Skin of body (tissue), 2 donors: ENCODE data around the gene SAFB. TPM values are rescaled to one million over a fixed set of nuclear protein-coding genes. Genes with fewer than 3 reads are reported as not detected.

Experiments used
- DNase-seq: peaks from one replicate; lab custom pipeline; 2025; lab: John Stamatoyannopoulos, UW
- total RNA-seq: library from RNA; depleted of rRNA; stranded (reverse); fragments of >200 nt; gene quantifications from one replicate; pipeline ENCODE4 v1.2.3, GENCODE V29; 2014

SAFB gene
- total RNA-seq: 106 TPM

DNA sequence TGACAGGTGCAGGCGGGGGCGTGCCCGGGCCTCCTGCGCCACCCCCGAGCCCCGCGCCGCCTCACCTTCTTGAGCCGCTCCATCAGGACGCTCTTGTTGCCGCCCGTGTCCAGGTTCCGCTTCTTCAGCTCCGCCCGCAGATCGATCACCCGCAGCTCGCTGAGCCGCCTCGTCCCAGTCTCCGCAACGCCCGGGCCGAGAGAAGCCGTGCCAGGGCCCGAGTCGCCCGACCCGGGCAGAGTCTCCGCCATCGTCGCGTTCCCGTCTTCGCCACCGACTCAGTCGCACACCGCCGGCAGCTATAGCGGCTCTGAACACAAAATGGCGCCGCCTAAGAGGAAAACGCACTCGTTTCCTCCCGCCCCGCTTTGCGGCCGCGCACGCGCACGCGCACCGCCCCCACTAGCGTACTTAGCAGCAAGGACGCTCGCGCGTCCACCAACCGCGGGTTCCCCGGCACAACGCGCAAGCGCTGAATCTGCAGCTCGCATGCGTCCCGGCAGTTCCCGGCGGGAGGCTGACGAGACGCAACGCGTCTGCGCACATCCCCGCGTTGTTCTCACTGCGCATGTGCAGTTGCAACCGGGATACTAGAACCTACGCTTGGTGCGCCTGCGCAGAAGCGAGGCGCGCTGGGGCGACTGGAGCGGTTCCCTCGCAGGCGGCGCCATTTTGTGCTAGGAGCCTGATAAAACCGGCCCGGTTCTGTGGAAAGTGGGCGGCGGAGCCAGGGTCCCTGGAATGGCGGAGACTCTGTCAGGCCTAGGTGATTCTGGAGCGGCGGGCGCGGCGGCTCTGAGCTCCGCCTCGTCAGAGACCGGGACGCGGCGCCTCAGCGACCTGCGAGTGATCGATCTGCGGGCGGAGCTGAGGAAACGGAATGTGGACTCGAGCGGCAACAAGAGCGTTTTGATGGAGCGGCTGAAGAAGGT lies at the start of gene SAFB, which contains the start of gene SAFB2:
Gene SAFB (plus strand): TSS at position 619 of the 932 bp plus-strand sequence. CDS start 123 bp downstream, at position 742.
Gene SAFB2 (minus strand): TSS at position 312 of the 932 bp plus-strand sequence. CDS start 61 bp downstream, at position 251.
- DNase-seq: peak; percentile 99

DNA sequence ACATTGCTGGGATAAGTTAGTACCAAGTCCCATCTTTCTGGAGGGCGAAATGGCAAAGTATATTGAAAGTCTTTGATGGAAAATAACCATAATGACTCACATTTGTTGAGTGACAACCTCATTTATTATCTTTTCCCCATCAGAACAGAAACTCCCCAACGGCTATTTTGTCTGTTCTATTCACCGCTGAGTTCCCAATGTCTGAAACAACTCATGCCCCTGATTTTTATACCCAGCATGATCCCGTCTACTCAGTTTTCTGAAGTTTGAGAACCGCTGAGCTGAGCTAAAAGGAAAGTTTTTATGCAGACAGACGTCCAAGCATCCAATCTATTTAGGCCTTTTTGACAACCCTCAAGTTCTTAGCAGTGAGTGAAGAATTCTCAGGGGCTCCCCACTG lies 47.3 kb upstream of the SAFB start:
- no peak for DNase-seq

DNA sequence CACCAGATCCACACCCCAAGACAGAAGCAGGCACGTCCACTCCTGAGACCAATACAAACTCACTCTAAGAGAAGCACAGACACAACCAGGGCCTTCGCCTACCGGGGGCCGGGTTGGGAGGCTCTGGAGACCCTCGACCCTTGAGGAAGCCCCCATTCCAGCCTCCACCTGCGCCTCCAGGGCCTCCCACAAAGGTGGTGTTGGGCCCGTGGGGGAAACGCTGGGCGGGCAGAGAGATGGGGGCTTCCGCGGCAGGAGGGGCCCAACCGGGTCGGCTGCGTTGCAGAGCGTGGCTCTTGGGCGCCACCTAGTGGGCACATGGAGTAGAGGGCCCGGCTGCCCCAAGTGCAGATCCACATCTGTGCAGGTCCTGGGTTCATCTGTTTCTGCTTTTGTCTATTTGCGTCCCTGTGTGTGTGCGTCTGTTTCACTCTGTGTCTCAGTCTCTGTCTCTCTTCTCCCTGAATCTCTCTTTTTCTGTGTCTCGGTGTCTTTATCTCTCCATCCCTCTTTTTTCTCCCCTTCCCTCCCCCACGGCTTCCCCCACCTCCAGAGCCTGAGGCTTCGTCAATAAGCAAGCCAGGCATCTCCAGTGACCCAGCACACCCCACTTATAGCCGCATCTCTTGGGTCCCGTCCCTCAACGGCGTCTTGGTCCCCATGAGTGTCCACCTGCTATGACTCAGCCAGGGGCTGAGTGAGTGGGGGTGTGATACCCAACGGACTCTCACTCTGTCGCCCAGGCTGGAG lies 44.6 kb upstream of the SAFB start:
- DNase-seq: peak; percentile 77

DNA sequence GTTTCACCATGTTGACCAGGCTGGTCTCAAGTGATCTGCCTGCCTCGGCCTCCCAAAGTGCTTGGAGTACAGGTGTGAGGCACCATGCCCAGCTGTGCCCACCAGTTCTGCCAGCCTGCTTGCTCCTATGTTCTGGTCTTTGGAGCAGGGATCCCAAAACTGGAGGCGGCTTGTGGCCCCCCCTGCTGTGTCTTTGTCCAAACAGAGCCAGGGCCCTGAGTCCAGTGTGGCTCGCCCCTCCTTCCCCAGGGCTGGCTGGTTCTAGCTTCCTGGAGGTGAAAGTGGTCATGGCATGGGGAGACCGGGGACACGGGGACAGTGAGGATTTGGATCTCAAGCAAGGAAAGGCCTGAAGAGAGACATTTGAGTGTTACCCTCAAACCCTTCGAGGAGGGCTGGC lies 43.6 kb upstream of the SAFB start:
- DNase-seq: no peak

DNA sequence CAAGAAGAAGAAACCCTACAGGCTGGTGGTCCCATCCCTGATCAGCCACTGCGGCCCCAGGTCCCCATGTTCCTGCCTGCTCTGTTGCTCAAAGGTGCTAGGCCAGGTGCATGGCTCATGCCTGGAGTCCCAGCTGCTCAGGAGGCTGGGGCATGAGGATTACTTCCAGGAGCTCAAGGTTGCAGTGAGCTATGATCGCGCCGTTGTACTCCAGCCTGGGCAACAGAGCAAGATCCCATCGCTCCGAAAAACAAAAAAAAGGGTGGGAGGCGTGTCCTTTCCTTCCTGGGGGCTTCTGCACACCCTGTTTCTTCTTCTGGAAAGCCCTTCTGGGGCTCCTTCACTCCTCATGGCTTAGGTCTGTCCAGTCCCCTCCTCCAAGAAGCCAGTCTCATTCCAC lies 43.2 kb upstream of the SAFB start:
- DNase-seq: no peak

DNA sequence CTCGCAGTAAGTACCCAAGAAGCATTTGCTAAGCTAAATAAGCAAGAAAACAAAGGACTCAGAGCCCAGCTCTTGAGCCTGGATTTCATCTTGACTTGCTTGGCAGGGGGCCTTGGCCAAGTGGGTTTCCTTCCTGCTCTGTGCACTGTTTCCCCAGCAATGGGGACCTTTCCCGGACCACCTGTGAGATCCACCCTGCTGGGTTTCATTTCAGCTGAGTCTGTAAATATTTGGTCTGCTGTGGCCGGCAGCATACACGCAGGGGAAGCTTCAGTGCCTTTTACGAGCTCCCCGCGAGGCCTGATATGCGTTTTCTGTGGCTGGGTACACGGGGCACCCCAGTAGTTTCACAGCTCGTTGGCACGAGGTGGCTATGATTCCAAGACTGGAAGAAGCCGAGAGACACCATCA lies 42.7 kb upstream of the SAFB start:
- no peak for DNase-seq

DNA sequence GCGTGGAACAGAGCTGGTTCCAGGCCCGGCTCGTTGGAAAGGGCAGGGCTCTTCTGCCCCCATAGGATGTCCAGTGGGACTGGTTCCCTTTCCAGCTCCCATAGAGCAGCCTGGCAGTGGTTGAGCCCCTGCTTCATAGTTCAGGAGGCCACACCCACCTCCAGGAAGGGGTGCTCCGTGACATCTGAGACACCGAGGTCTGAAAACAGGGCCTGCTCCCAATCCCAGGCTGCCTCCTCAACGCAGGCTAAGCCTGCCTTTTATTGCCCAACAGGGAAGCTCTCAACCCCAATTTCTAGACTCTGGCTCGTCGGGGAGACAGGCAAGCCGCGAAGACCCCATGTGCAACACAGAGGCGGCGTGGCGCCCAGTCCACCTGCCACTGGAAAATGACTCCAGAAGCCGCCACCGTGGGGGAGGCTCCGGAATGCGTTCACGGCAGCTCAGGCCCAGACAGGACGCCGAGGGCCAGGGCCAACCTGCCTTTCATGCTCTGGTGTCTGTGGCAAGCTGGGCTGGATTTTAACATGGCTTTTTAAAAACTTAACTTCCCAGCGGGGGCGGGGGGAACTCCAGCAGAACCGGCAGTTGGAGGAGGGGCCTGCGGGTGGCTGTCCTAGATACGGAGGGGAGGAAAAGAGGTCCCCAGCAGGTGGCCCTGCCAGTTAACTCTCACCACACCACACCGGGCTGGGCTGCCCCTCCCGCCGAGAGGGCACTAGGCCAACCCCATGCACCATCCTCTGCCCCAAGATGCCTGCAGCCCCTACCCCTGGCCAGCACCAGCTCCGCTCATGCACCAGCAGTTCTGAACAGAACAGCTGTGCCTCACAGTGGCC lies 37.2 kb upstream of the SAFB start:
- no peak for DNase-seq

DNA sequence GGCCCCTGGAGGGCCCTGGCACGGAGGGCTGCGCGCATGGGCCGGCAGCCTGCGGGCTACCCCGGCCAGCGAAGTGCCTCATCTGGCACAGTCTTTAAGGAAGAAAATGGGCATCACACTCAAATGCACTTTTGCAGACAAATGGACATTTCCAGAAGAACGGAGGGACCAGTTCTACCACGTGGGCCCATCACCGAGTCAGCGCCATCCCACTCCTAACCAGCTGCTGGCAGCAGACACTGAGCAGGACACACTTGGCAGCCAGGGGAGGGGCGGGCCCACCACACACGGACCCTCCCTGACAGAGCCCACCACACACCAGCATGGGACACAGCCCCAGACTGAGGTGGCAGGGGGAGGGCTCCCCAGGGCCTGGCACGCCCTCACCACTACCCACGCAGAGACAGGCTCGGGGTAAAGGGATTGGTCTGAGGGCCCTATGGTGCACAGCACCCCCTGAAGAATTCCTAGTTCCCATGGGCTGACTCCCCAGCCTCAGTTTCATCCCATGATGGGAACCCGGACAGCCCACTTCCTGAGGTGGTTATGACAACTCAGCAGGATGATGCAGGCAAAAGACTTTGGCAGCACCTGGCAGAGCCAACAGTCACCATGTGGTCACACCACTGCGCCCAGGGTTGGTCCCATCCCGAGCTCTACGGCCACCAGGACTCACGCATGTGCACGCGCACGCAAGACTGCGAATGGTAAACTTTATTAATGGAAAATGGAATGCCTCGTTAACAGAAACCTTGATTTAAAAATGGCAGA lies 36.4 kb upstream of the SAFB start:
- no peak for DNase-seq

DNA sequence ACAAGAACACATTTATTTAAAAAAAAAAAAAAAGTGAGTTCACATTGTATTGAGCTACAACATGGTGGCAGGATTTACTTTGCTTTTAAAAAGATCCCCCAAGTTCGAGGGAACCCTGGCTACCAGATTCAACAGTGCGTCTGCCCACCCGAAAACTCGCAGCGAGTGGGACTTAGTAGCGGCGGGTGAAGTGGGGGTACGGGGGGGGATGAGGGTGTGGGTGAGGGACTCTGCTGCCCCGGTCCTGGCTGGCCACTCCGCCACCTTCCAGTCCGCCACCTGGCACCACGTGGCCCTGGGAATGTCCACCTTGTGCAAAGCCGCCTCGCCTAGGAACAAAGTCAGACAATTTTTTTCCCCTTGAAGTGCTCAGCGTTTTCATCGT lies 35.8 kb upstream of the SAFB start:
- DNase-seq: no peak

DNA sequence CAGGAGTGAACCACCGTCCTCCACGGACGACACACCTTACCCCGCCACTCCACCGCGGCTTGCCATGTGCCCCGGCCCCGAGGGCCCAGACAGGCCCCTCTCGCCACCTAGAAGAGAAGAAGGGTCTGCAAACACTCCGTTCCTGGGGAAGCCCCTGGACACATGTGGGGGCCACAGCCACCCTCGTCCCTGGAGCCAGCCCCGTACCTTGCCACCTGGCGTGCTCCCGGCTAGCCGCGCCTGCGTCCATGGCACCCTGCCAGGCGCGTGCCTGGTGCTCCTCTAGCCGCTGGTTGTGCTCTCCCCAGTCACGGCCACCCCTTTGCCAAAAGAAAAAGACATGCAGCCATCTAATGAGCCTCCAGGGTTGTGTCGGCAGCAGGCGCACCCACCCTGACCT lies 35.2 kb upstream of the SAFB start:
- DNase-seq: no peak

DNA sequence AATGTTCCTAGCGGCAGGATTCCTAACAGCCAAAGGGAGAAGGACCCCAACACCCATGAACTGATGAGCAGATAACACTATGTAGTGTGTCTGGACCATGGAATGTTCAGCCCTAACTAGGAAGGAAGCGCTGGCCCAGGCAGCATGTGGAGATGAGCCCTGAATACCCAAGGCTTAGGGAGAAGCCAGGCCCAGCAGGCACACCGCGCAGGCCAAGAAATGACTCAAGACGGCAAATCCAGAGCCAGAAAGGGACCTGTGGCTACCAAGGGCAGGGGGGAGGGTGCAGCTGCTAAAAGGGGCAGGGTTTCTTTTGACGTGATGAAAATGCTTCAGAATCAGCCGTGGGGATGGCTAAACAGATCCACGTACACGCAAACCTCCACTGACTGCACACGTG lies 34.4 kb upstream of the SAFB start:
- DNase-seq: no peak

DNA sequence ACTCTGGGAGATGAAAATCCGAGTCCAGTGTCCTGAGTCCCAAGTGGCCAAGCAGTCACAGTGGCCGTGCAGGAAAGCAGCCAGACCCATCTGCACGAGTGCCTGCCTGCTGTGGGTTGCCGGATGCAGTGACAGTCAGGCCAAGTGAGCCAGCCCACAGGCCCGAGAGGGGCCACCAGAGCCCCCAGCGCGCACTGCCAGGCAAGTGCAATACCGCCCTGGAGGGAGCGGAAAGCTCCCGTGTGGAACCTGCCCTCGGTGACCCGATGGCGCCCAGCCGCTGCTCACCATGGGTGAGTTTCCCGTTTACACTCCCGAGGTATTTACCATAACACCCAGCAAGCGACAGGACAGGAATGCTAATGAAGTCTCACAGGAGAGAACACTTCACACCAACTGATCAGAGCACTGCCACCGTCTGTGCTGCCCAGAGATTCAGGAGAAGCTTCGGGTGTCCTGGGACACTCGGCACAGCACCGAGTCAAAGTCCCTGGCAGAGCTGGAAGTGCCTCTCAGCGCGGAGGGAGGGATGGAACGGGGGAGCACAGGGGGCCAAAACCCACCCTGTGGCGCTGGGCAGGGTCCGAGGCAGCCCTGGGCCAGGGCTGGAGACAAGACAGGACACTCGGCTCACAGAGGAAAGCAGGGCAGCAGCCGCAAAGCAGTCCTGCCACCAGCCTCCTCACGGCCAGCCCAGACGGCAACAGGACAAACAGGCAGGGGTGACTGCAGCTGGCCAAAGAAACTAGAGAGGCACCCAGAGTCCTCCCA lies 33.8 kb upstream of the SAFB start:
- no peak for DNase-seq

DNA sequence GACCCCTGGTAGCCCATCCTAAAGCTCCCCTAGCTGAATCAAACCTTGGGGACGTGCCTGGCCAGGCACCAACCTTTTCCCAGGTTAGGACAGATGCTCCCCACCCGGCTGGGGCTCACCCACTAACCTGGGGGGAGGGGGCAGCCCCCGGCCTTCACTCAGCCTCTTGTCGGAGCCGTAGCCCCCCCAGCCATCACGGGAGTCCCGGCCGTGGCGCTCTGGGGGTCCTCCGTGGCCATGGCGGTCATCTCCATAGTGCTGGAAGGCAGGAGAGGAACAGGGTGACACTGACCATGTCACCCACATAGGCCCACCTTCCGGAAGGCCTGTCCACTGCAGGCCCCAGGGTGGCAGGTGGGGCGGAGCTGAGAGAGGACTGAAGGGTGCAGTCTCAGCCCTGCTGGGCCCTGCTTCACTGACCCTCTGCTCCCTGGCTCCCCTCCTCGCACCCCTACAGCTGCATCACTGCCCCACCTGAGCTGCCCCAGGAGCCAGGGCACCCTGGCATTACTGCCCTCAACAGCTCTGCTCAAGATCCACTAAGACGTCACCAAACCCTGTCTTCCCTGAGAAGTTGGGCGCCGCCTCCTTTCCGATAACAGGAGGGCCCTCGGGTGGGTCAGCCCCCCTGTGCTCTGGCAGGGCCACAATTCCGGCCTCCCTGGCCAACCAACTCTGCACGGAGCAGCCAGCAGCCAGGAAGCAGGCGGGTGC lies 32.6 kb upstream of the SAFB start:
- no peak for DNase-seq

DNA sequence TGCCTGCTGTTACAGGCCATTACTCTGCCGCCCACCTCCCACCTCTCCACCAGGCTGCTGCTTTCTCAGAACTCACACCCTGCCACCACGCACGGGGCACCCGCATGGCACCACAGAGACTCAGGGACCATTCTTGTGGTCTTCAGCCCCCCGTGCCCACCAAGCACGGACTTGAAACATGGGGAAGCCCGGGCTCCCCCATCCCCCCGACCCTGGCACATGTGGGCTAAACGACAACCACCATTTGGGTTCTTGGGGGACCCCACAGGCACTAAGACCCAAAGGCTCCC lies 32.1 kb upstream of the SAFB start:
- no peak for DNase-seq

DNA sequence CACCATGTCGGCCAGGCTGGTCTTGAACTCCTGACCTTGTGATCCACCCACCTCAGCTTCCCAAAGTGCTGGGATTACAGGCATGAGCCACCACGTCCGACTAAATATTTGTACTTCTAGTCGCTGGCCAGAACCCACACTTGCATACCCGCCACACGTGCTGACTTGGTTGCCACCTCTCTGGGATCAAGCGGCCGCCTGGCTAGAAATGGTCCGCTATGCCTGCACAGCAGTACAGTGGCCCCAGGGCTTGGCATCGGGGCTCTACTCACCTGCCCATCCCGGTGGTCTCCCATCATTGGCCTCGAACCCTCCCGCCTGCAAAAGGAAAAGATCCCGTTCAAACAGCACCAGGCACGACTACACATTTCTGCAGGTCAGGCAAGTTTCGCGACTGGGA lies 31.4 kb upstream of the SAFB start:
- DNase-seq: no peak

DNA sequence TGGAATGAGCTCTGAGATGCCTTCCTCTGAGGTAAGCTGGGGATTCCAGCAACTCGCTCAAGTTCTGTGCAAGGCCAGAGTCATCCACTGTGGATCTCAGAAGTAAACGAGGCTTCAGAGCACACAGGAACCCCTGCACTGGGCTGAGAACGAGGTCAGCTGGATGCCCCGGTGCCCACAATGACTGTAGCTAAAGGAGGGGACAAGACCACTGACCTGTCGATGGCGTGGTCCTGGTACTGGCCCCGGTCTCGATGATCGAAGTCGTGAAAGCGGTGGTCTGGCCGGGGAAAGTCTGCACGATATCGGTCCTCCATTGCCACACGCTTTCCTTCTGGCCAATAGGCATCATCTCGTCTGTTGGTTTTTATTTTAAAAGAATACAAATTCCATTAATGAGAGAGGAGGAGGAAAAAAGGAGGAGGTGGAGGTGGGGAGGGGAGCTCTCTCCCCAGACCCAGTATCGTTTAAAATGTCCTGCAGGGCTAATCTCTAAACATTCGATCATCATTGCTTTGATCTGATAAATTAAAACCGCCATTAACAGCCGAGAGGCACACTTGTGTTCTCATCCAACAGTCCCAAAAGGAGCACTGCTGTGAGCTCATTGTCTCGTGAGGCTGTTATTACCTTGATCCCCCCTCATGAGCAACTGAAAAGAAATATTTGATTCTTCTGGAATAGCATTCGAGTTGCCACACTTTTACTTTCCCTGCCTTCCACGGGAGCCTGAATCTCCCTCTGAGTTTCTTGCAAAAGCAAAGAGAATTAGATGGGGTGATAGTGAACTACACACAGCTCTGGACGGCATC lies 30.1 kb upstream of the SAFB start:
- no peak for DNase-seq

DNA sequence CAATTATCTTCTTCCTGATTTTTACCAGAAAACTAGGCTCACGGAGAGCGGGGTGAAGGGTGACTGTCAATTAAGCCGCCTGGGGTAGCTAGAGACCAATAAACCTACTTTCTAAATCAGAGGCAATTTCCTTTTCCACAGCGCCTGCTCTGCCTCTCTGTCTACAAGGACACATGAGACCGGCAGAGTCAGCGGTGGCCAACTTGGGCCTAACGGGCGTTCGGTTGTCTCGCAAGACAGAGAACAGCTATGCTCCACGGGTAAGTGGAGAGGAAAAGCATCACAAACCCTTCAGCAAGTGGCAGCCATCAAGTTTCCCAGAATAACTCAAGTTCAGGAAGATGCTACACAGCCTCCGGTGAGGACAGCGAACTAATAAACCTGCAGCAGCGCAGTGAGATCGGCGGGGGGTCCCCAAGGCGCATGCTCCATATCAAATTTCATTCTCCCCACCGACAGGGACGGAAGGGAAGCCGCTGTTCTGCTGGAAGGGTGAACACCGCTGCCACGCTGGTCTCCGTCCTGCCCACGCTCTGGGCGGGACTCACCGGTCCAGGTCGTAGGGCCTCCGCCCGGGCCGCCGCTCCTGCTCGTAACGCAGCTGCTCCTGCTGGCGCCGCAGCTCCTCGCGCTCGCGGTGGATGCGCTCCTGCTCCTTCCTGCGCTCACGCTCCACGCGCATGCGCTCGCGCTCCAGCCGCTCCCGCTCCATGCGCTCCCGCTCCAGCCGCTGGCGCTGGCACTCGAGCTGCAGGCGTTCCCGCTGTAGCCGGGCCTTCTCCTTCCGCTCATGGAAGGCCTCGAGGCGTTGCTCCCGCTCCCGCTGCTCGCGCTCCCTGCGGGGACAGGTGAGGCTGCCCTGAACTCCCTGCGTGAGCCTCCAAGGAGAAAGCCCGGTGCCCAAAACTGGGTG lies 29.3 kb upstream of the SAFB start:
- no peak for DNase-seq

DNA sequence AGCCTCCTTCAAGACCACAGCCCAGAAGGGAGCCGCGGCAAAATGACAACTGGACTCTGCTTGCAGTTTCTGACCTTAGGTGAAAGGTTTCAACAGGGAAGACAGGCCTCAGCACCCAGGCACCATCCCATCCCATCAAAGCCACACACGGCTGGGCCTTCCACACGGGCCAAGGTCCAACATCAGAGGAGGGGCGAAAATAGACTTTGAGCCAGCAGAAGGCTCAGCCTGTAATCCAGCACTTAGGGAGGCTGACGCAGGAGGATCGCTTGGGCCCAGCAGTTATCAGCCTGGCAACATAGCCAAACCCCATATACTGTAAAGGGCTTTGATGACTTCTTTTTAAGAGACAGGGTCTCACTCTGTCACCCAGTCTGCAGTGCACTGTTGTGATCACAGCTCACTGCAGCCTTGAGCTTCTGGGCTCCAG lies 28.3 kb upstream of the SAFB start:
- no peak for DNase-seq
